ENCODE data around the gene CBR3.

- TF ChIP-seq, protein P1, sequence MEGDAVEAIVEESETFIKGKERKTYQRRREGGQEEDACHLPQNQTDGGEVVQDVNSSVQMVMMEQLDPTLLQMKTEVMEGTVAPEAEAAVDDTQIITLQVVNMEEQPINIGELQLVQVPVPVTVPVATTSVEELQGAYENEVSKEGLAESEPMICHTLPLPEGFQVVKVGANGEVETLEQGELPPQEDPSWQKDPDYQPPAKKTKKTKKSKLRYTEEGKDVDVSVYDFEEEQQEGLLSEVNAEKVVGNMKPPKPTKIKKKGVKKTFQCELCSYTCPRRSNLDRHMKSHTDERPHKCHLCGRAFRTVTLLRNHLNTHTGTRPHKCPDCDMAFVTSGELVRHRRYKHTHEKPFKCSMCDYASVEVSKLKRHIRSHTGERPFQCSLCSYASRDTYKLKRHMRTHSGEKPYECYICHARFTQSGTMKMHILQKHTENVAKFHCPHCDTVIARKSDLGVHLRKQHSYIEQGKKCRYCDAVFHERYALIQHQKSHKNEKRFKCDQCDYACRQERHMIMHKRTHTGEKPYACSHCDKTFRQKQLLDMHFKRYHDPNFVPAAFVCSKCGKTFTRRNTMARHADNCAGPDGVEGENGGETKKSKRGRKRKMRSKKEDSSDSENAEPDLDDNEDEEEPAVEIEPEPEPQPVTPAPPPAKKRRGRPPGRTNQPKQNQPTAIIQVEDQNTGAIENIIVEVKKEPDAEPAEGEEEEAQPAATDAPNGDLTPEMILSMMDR (IDR thresholded peaks at IDR 0.05): no peak
- TF ChIP-seq NR2C2 (CRISPR knock-in tag; IDR thresholded peaks at IDR 0.05): no peak
Observed at GRCh38 chr21:36193200-36193599, 58.3 kb downstream of the CBR3 start.

All from WTC11 (cell line).